ENCODE measurements around the gene AGPAT3. TPM values are rescaled to one million over a fixed set of nuclear protein-coding genes. Genes with fewer than 3 reads are reported as not detected.

Gene AGPAT3
- polyA plus RNA-seq, 1 experiment, result 36.1 TPM

GRCh38 chr21:43992121-43992520 lies 127.1 kb downstream of the AGPAT3 start:
- no peak for DNase-seq (ENCODE audit: low read depth, low spot score)
- Histone ChIP-seq H3K4me3 (ENCODE audit: low read depth, low read length) (no peak overlapping the region), H3K27ac (ENCODE audit: low read depth, low read length) (no peak overlapping the region), H3K9me3 (ENCODE audit: control insufficient read depth, insufficient read depth, low read length) (peaks cover 7% of the 10 kb centered on the region), H3K27me3 (ENCODE audit: control insufficient read depth, insufficient read depth, low read length) (no peaks in the 10 kb centered on the region)
- TF ChIP-seq, protein P1, sequence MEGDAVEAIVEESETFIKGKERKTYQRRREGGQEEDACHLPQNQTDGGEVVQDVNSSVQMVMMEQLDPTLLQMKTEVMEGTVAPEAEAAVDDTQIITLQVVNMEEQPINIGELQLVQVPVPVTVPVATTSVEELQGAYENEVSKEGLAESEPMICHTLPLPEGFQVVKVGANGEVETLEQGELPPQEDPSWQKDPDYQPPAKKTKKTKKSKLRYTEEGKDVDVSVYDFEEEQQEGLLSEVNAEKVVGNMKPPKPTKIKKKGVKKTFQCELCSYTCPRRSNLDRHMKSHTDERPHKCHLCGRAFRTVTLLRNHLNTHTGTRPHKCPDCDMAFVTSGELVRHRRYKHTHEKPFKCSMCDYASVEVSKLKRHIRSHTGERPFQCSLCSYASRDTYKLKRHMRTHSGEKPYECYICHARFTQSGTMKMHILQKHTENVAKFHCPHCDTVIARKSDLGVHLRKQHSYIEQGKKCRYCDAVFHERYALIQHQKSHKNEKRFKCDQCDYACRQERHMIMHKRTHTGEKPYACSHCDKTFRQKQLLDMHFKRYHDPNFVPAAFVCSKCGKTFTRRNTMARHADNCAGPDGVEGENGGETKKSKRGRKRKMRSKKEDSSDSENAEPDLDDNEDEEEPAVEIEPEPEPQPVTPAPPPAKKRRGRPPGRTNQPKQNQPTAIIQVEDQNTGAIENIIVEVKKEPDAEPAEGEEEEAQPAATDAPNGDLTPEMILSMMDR (IDR thresholded peaks at IDR 0.05; ENCODE audit: low read depth, low read length), result no peak
- CTCF ChIA-PET, result no interaction called here
- POLR2A ChIA-PET, result no interaction called here

GRCh38 chr21:43993420-43993934 lies 128.5 kb downstream of the AGPAT3 start:
- Histone ChIP-seq H3K27ac (ENCODE audit: low read depth, low read length) (no peak overlapping the region), H3K9me3 (ENCODE audit: control insufficient read depth, insufficient read depth, low read length) (peaks cover 7% of the 10 kb centered on the region), H3K27me3 (ENCODE audit: control insufficient read depth, insufficient read depth, low read length) (no peaks in the 10 kb centered on the region), H3K4me3 (ENCODE audit: low read depth, low read length) (no peak overlapping the region)
- TF ChIP-seq, protein P1 (IDR thresholded peaks at IDR 0.05; ENCODE audit: low read depth, low read length), result no peak
- ChIA-PET POLR2A (no interaction called here), CTCF (no interaction called here)
- DNase-seq (ENCODE audit: low read depth, low spot score), result no peak

DNA sequence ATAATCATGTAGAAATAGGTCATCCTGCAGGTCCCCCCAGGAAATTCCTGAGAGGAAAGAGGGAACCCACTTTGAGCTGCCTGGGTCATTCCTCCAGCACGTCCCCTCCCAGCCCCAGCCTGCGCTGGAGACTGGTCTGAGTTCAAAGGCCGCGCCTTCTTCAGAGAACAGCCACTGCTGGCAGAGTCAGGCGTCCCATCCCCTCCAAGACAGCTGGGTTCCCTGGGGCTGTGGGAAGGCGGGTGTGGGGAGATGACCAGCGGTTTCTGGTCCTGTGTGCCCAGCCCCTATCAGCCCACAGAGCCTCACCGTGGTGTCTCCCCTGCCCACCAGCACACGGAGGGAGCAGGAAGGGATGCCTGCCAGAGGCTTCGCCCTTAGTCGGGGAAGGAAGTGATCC lies 129.1 kb downstream of the AGPAT3 start:
- peaks cover 7% of the 10 kb centered on the region for H3K9me3 ChIP-seq (ENCODE audit: control insufficient read depth, insufficient read depth, low read length)
- no peak overlapping the region for H3K4me3 ChIP-seq (ENCODE audit: low read depth, low read length)
- ChIA-PET POLR2A (no interaction called here), CTCF (interaction anchor here (1.2 kb wide), 1 partner anchor 19 kb away, joined by 3 read pairs; no protein-coding TSS in a partner anchor)
- no peaks in the 10 kb centered on the region for H3K27me3 ChIP-seq (ENCODE audit: control insufficient read depth, insufficient read depth, low read length)
- TF ChIP-seq, protein P1 (IDR thresholded peaks at IDR 0.05; ENCODE audit: low read depth, low read length), result no peak
- no peak for DNase-seq (ENCODE audit: low read depth, low spot score)
- no peak overlapping the region for H3K27ac ChIP-seq (ENCODE audit: low read depth, low read length)

GRCh38 chr21:43994646-43995045 lies 129.6 kb downstream of the AGPAT3 start:
- Histone ChIP-seq H3K4me3 (ENCODE audit: low read depth, low read length) (no peak overlapping the region), H3K27me3 (ENCODE audit: control insufficient read depth, insufficient read depth, low read length) (no peaks in the 10 kb centered on the region), H3K9me3 (ENCODE audit: control insufficient read depth, insufficient read depth, low read length) (peaks cover 7% of the 10 kb centered on the region), H3K27ac (ENCODE audit: low read depth, low read length) (no peak overlapping the region)
- POLR2A ChIA-PET, result no interaction called here
- CTCF ChIA-PET, result interaction anchor here (1.2 kb wide), 1 partner anchor 19 kb away, joined by 3 read pairs; no protein-coding TSS in a partner anchor
- DNase-seq (ENCODE audit: low read depth, low spot score), result no peak
- TF ChIP-seq, protein P1 (IDR thresholded peaks at IDR 0.05; ENCODE audit: low read depth, low read length), result no peak

DNA sequence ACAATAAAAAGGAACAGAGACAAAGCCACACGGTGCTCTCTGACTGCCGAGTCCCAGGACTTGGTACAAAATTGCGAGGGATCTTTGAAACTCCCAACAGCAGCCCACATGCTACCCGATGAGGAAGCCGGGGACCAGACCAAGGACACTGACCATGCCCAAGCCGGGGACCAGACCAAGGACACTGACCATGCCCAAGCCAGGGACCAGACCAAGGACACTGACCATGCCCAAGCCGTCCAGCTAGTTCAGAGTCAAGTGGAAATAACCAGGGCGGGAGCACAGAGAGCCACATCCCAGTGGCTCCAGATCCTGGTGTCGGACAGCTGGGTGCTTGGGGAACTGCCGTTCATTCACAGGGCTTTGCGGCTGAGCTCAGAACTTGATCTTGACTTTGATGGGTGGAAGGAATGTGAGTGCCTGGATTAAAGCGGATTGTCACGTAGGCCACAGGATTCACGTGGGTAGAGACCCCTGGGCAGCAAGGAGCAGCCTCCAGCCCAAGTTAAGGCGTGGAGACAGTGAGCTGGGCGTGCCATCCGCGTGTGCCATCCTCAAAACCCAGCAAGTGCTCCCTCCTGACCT lies 130.6 kb downstream of the AGPAT3 start:
- Histone ChIP-seq H3K9me3 (ENCODE audit: control insufficient read depth, insufficient read depth, low read length) (peaks cover 7% of the 10 kb centered on the region), H3K27ac (ENCODE audit: low read depth, low read length) (no peak overlapping the region), H3K4me3 (ENCODE audit: low read depth, low read length) (no peak overlapping the region), H3K27me3 (ENCODE audit: control insufficient read depth, insufficient read depth, low read length) (no peaks in the 10 kb centered on the region)
- POLR2A ChIA-PET, result no interaction called here
- TF ChIP-seq, protein P1 (IDR thresholded peaks at IDR 0.05; ENCODE audit: low read depth, low read length), result no peak
- DNase-seq (ENCODE audit: low read depth, low spot score), result no peak
- CTCF ChIA-PET, result no interaction called here

Data from AG04450 (cell line).